ENCODE data around the gene HIRIP3. TPM values are rescaled to one million over a fixed set of nuclear protein-coding genes. Genes with fewer than 3 reads are reported as not detected.

The HIRIP3 gene
- polyA plus RNA-seq, 1 donor (not counting 4 experiments of a cell fraction or from before 2014, with no cell fraction given), result 4.1 TPM

GRCh38 chr16:29993191-29993902 lies 2.1 kb downstream of the HIRIP3 start:
- Histone ChIP-seq H3K4me2 (ENCODE audit: control insufficient read depth, extremely low read depth, insufficient read depth, low read depth, low read length) (no peak overlapping the region), H3K27ac (ENCODE audit: control insufficient read depth, insufficient read depth, low read length) (no peak overlapping the region), H3K9me1 (ENCODE audit: control insufficient read depth, extremely low read depth, insufficient read depth, low read length) (no peaks in the 10 kb centered on the region), H3K27me3 (ENCODE audit: control insufficient read depth, extremely low read depth, insufficient read depth, low read length) (no peaks in the 10 kb centered on the region), H3K9me3 (ENCODE audit: control insufficient read depth, low read depth, low read length) (no peaks in the 10 kb centered on the region), H4K20me1 (ENCODE audit: control insufficient read depth, extremely low read depth, insufficient read depth, low read length) (no peaks in the 10 kb centered on the region), H3K9ac (ENCODE audit: control insufficient read depth, extremely low read depth, insufficient read depth, low read length) (no peak overlapping the region), H3K4me1 (ENCODE audit: control insufficient read depth, extremely low read depth, insufficient read depth, low read length) (peaks cover 24% of the 10 kb centered on the region), H3K4me3 (ENCODE audit: control insufficient read depth in 2 of 3, extremely low read depth in 1 of 3, insufficient read depth in 2 of 3, low read depth in 1 of 3, low read length in 3 of 3) (no peak overlapping the region), H3K36me3 (ENCODE audit: control insufficient read depth in 2 of 2, extremely low read depth in 1 of 2, insufficient read depth in 2 of 2, low read length in 2 of 2) (peaks cover 21 to 41% of the 10 kb centered on the region in 2 experiments), H2AFZ (ENCODE audit: control insufficient read depth, low read length) (no peak overlapping the region), H3K79me2 (ENCODE audit: control insufficient read depth, insufficient read depth, low read length) (peaks cover 10% of the 10 kb centered on the region)
- DNase-seq (ENCODE audit: low read depth, low spot score) (no peak), FAIRE-seq (no peak)
- dilution Hi-C loops (cut with MboI; ENCODE audit: extremely low pct_ligation_motif_present, low sequenced_read_pairs), result no loop called here
- no peak for TF ChIP-seq EZH2 (IDR thresholded peaks at IDR 0.05; ENCODE audit: low read length)
- no peak for TF ChIP-seq CTCF (optimal IDR thresholded peaks at IDR 0.05 in 1 of 3, IDR thresholded peaks at IDR 0.05 in 1 of 3, conservative IDR thresholded peaks at IDR 0.05 in 1 of 3; ENCODE audit: extremely low read depth in 1 of 3, insufficient read depth in 2 of 3, low read length in 3 of 3)

GRCh38 chr16:29992344-29992967 lies 3.0 kb downstream of the HIRIP3 start:
- Histone ChIP-seq H3K9me1 (ENCODE audit: control insufficient read depth, extremely low read depth, insufficient read depth, low read length) (no peaks in the 10 kb centered on the region), H3K79me2 (ENCODE audit: control insufficient read depth, insufficient read depth, low read length) (peaks cover 10% of the 10 kb centered on the region), H3K4me2 (ENCODE audit: control insufficient read depth, extremely low read depth, insufficient read depth, low read depth, low read length) (no peak overlapping the region), H3K4me1 (ENCODE audit: control insufficient read depth, extremely low read depth, insufficient read depth, low read length) (peaks cover 24% of the 10 kb centered on the region), H3K4me3 (ENCODE audit: control insufficient read depth in 2 of 3, extremely low read depth in 1 of 3, insufficient read depth in 2 of 3, low read depth in 1 of 3, low read length in 3 of 3) (no peak overlapping the region), H2AFZ (ENCODE audit: control insufficient read depth, low read length) (no peak overlapping the region), H4K20me1 (ENCODE audit: control insufficient read depth, extremely low read depth, insufficient read depth, low read length) (no peaks in the 10 kb centered on the region), H3K27me3 (ENCODE audit: control insufficient read depth, extremely low read depth, insufficient read depth, low read length) (no peaks in the 10 kb centered on the region), H3K9ac (ENCODE audit: control insufficient read depth, extremely low read depth, insufficient read depth, low read length) (no peak overlapping the region), H3K27ac (ENCODE audit: control insufficient read depth, insufficient read depth, low read length) (no peak overlapping the region), H3K9me3 (ENCODE audit: control insufficient read depth, low read depth, low read length) (no peaks in the 10 kb centered on the region), H3K36me3 (ENCODE audit: control insufficient read depth in 2 of 2, extremely low read depth in 1 of 2, insufficient read depth in 2 of 2, low read length in 2 of 2) (peaks cover 24 to 47% of the 10 kb centered on the region in 2 experiments)
- DNase-seq (ENCODE audit: low read depth, low spot score) (no peak), FAIRE-seq (no peak)
- dilution Hi-C loops (cut with MboI; ENCODE audit: extremely low pct_ligation_motif_present, low sequenced_read_pairs), result no loop called here
- TF ChIP-seq CTCF (optimal IDR thresholded peaks at IDR 0.05 in 1 of 3, IDR thresholded peaks at IDR 0.05 in 1 of 3, conservative IDR thresholded peaks at IDR 0.05 in 1 of 3; ENCODE audit: extremely low read depth in 1 of 3, insufficient read depth in 2 of 3, low read length in 3 of 3) (no peak), EZH2 (IDR thresholded peaks at IDR 0.05; ENCODE audit: low read length) (no peak)
